CD14-positive monocyte (primary cell): ENCODE data around the gene TUT7. TPM values are rescaled to one million over a fixed set of nuclear protein-coding genes. Genes with fewer than 3 reads are reported as not detected.

Source experiments
- DNase-seq, 3 donors: peaks; one replicate each; pipeline ENCODE4 v3.0.0-alpha.2; 2011 to 2022
- H2AFZ ChIP-seq: 2 replicates; pipeline ENCODE4 v1.6.0; 2012; ENCODE audit warnings: mild to moderate bottlenecking, low read depth, low read length, inconsistent platforms; ENCODE audit not compliant: insufficient read depth, poor library complexity, severe bottlenecking
- H3K27ac ChIP-seq, 2 donors: 1 replicate in 1 of 2; 2 replicates in 1 of 2; pipeline ENCODE4 v1.5.1; 2012 to 2013; ENCODE audit warnings: low read length in 2 of 2, control low read depth in 1 of 2, inconsistent platforms in 1 of 2, low read depth in 1 of 2, mild to moderate bottlenecking in 1 of 2
- H3K27me3 ChIP-seq, 2 donors: one replicate each; pipeline versions ENCODE4 v1.6.0 to v1.6.1; 2011 to 2013; ENCODE audit warnings: low read length in 2 of 2; ENCODE audit not compliant: control insufficient read depth in 2 of 2, insufficient read depth in 2 of 2
- H3K36me3 ChIP-seq, 2 donors: replicated peaks in 1 of 2; 1 replicate in 1 of 2; 2 replicates in 1 of 2; pipeline versions ENCODE4 v1.5.1 to v1.6.1; 2012 to 2013; ENCODE audit warnings: low read length in 2 of 2, control low read depth in 1 of 2, inconsistent platforms in 1 of 2, mild to moderate bottlenecking in 1 of 2; ENCODE audit not compliant: insufficient read depth in 2 of 2, control insufficient read depth in 1 of 2
- H3K4me1 ChIP-seq, 2 donors: 1 replicate in 1 of 2; 2 replicates in 1 of 2; pipeline versions ENCODE4 v1.5.1 to v1.6.1; 2012 to 2013; ENCODE audit warnings: low read length in 2 of 2, control low read depth in 1 of 2, inconsistent platforms in 1 of 2, mild to moderate bottlenecking in 1 of 2, moderate library complexity in 1 of 2; ENCODE audit not compliant: insufficient read depth in 2 of 2, control insufficient read depth in 1 of 2
- H3K4me2 ChIP-seq: replicated peaks from 2 replicates; pipeline ENCODE3; 2012; ENCODE audit warnings: low read length, moderate library complexity, mild to moderate bottlenecking; ENCODE audit not compliant: poor library complexity, severe bottlenecking; ENCODE audit errors: extremely low read depth
- H3K4me3 ChIP-seq, 3 experiments: fragments of 200-600 bp in 1 of 3; sonication (generic) in 1 of 3; replicated peaks in 1 of 3; 1 replicate in 2 of 3; 2 replicates in 1 of 3; pipeline ENCODE4 v1.5.1; 2011 to 2013; ENCODE audit warnings: low read length in 3 of 3, mild to moderate bottlenecking in 3 of 3, control low read depth in 2 of 3, low read depth in 2 of 3, inconsistent platforms in 1 of 3, moderate library complexity in 1 of 3
- H3K79me2 ChIP-seq: 2 replicates; pipeline ENCODE4 v1.6.0; 2012; ENCODE audit warnings: mild to moderate bottlenecking, control low read depth, inconsistent platforms, low read length, moderate library complexity; ENCODE audit not compliant: insufficient read depth
- H3K9ac ChIP-seq: 2 replicates; pipeline ENCODE4 v1.6.0; 2017; ENCODE audit warnings: low read length, mild to moderate bottlenecking; ENCODE audit not compliant: insufficient read depth, poor library complexity, severe bottlenecking
- H3K9me3 ChIP-seq, 2 donors: replicated peaks in 1 of 2; 1 replicate in 1 of 2; 2 replicates in 1 of 2; pipeline versions ENCODE4 v1.5.1 to v1.6.1; 2012 to 2013; ENCODE audit warnings: low read length in 2 of 2, control low read depth in 1 of 2; ENCODE audit not compliant: control insufficient read depth in 1 of 2, insufficient read depth in 1 of 2
- H4K20me1 ChIP-seq: 2 replicates; pipeline ENCODE4 v1.6.0; 2012; ENCODE audit warnings: mild to moderate bottlenecking, low read length, control low read depth, moderate library complexity; ENCODE audit not compliant: insufficient read depth
- H3K27ac Mint-ChIP-seq, 7 donors: one replicate each; pipeline ENCODE4 v1.8.0; 2020; ENCODE audit warnings: mild to moderate bottlenecking in 7 of 7, mixed read lengths in 7 of 7, moderate library complexity in 6 of 7, inconsistent platforms in 2 of 7
- H3K27me3 Mint-ChIP-seq, 3 donors: one replicate each; pipeline ENCODE4 v1.8.0; 2021 to 2022; ENCODE audit warnings: low read depth in 3 of 3, mild to moderate bottlenecking in 3 of 3, mixed read lengths in 3 of 3, moderate library complexity in 3 of 3, inconsistent platforms in 1 of 3
- H3K36me3 Mint-ChIP-seq, 2 donors: one replicate each; pipeline ENCODE4 v1.8.0; 2020; ENCODE audit warnings: mixed read lengths in 2 of 2, inconsistent platforms in 1 of 2, mild to moderate bottlenecking in 1 of 2
- H3K4me1 Mint-ChIP-seq: one replicate; pipeline ENCODE4 v1.8.0; 2020; ENCODE audit warnings: mild to moderate bottlenecking, mixed read lengths
- H3K4me3 Mint-ChIP-seq, 2 donors: one replicate each; pipeline ENCODE4 v1.8.0; 2020; ENCODE audit warnings: mild to moderate bottlenecking in 2 of 2, mixed read lengths in 2 of 2, moderate library complexity in 1 of 2
- H3K9me3 Mint-ChIP-seq, 7 donors: one replicate each; pipeline ENCODE4 v1.8.0; 2020 to 2022; ENCODE audit warnings: mixed read lengths in 7 of 7, mild to moderate bottlenecking in 6 of 7, moderate library complexity in 6 of 7, inconsistent platforms in 2 of 7
- CTCF ChIP-seq: fragments of 200-600 bp; IDR thresholded peaks from one replicate; pipeline ENCODE4 v1.8.0; 2022; ENCODE audit warnings: antibody characterized with exemption, mild to moderate bottlenecking
- WGBS: methylation state at CpG from one replicate; pipeline ENCODE4 v1.1.5; 2013; ENCODE audit warnings: missing lambda C conversion rate; ENCODE audit not compliant: insufficient coverage; 5-methylcytosine and 5-hydroxymethylcytosine counted together
- intact Hi-C, 2 donors: fragments of 100-400 bp; cut with micrococcal nuclease; formaldehyde crosslinking; loops; one replicate each; pipeline versions ENCODE4 v1.15.0 to v1.15.1; 2023
- polyA plus RNA-seq, 3 donors: library from polyadenylated mRNA; depleted of rRNA in 1 of 3; unstranded in 2 of 3; stranded (reverse) in 1 of 3; fragments of 300-500 nt in 2 of 3; fragments of >200 nt in 1 of 3; fragmentation: Illumina TruSeq in 2 of 3; gene quantifications; 1 replicate in 2 of 3; 2 replicates in 1 of 3; pipeline ENCODE4 v1.2.3, GENCODE V29; 2012 to 2021

TUT7 gene
- polyA plus RNA-seq, 3 donors = 14.2 to 51.6 (median 27.9) TPM

GRCh38 chr9:86337469-86338108 is 16.6 kb downstream of the TUT7 start:
- H3K27ac ChIP-seq = peak overlapping the region; percentile 54 to 69
- no peak for TF ChIP-seq CTCF
- H3K36me3 ChIP-seq = peaks cover 75 to 90% of the 10 kb centered on the region in 2 donors
- H3K9me3 ChIP-seq = no peaks in the 10 kb centered on the region
- peak; percentile 25 to 59 (median 34) for DNase-seq
- peaks cover 39% of the 10 kb centered on the region for H4K20me1 ChIP-seq
- H2AFZ ChIP-seq = no peak overlapping the region
- Mint-ChIP-seq H3K27ac (peak overlapping the region; percentile 80 to 92 (median 87)), H3K36me3 (peaks cover 83 to 90% of the 10 kb centered on the region in 2 donors), H3K4me3 (peak overlapping the region; percentile 61 to 82), H3K9me3 (peaks cover 0 to 2% (median 0%) of the 10 kb centered on the region in 7 donors), H3K4me1 (peaks cover 50% of the 10 kb centered on the region), H3K27me3 (no peaks in the 10 kb centered on the region)
- no CpG with 5 or more reads among the region's 9 CpGs for WGBS
- peak overlapping the region; percentile 70 for H3K4me2 ChIP-seq
- peak overlapping the region; percentile 30 to 70 (median 51) for H3K4me3 ChIP-seq
- H3K27me3 ChIP-seq = no peaks in the 10 kb centered on the region
- no peak overlapping the region for H3K9ac ChIP-seq
- intact Hi-C loops = loop anchor here in 1 of 2 donors (10.0 kb wide), 1 partner anchor 53 kb away; the partner anchor contains the start of gene ISCA1
- H3K4me1 ChIP-seq = peaks cover 34 to 53% of the 10 kb centered on the region in 2 donors
- peaks cover 27% of the 10 kb centered on the region for H3K79me2 ChIP-seq

- TF ChIP-seq CTCF = no peak
- no CpG with 5 or more reads among the region's 1 CpG for WGBS
- H3K79me2 ChIP-seq = peaks cover 12% of the 10 kb centered on the region
- intact Hi-C loops = loop anchor here in 1 of 2 donors (10.0 kb wide), 1 partner anchor 51 kb away; the partner anchor contains the start of gene ISCA1
- no peak overlapping the region for H2AFZ ChIP-seq
- Mint-ChIP-seq H3K36me3 (peaks cover 81 to 90% of the 10 kb centered on the region in 2 donors), H3K27ac (no peak overlapping the region), H3K4me1 (peaks cover 36% of the 10 kb centered on the region), H3K4me3 (no peak overlapping the region), H3K9me3 (peaks cover 0 to 2% (median 0%) of the 10 kb centered on the region in 7 donors), H3K27me3 (no peaks in the 10 kb centered on the region)
- DNase-seq = no peak
- H4K20me1 ChIP-seq = peaks cover 39% of the 10 kb centered on the region
- no peak overlapping the region for H3K4me2 ChIP-seq
- no peaks in the 10 kb centered on the region for H3K27me3 ChIP-seq
- peaks cover 72 to 90% of the 10 kb centered on the region in 2 donors for H3K36me3 ChIP-seq
- H3K4me3 ChIP-seq = no peak overlapping the region
- peaks cover 28 to 41% of the 10 kb centered on the region in 2 donors for H3K4me1 ChIP-seq
- no peak overlapping the region for H3K9ac ChIP-seq
- H3K9me3 ChIP-seq = no peaks in the 10 kb centered on the region
- no peak overlapping the region for H3K27ac ChIP-seq
Measured at GRCh38 chr9:86336058-86336457, 18.2 kb downstream of the TUT7 start.
